ENCODE measurements around the gene SAP30L.

The SAP30L gene, protein sequence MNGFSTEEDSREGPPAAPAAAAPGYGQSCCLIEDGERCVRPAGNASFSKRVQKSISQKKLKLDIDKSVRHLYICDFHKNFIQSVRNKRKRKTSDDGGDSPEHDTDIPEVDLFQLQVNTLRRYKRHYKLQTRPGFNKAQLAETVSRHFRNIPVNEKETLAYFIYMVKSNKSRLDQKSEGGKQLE

DNA sequence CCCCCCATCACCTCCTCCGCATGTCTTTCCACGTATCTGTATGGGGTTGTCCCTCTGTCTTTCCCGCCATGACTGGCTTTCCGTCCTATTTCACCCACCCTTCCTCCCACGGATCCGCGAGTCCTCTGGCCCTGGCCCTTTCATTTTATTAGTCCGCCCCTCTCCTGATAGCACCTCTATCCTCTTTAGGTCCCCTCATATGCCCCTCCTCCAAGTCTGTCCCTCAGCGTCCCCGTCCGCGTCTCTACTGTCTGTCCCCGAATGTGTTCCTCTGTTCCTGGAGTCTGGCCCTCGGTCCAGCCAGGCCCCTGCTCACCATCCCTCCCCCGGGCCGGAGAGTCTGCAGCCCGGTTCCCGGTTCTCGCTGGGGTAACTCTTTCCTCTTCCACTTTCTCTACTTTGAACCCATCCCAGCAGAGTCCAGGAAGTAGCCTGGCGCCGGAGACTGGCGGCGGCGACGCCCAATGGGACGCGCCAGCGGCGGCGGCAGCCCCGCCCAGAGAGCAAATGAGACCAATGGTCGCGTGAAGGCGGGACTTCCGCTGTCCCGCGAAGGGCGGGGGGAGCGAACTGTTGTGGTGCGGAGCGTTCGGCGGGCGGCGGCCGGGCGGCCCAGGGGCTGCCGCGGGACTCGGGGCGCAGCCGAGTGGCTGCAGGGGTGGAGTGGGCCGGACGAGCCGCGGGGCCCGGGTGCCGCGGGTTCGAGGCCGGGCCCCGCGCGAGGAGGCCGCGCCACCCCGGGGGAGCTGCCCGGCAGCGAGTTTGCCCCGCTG is at the start of gene SAP30L:
TSS of gene SAP30L (plus strand) at position 576 of the 773 bp plus-strand sequence. CDS start 608 bp downstream, outside the sequence.
- peak; percentile 93 for DNase-seq

DNA sequence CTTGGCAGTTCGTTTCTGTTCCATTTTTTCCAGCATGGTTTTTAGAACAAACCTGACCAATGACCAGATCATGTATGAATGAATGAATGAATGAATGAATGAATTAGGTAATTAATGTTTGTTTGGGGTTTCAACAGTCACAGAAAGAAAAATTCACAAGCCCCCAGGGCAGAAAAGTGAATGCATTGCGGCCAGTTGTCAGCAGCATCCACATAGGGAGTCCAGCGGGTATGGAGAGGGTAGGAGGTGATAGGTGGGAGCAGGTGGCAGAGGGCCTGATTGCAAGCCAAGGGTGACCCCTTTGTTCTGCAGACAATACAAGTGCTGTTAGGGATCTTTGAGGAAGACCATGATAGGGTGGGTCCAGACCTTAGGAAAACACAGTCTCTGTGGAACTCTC is 49.7 kb upstream of the SAP30L start:
- DNase-seq: no peak

DNA sequence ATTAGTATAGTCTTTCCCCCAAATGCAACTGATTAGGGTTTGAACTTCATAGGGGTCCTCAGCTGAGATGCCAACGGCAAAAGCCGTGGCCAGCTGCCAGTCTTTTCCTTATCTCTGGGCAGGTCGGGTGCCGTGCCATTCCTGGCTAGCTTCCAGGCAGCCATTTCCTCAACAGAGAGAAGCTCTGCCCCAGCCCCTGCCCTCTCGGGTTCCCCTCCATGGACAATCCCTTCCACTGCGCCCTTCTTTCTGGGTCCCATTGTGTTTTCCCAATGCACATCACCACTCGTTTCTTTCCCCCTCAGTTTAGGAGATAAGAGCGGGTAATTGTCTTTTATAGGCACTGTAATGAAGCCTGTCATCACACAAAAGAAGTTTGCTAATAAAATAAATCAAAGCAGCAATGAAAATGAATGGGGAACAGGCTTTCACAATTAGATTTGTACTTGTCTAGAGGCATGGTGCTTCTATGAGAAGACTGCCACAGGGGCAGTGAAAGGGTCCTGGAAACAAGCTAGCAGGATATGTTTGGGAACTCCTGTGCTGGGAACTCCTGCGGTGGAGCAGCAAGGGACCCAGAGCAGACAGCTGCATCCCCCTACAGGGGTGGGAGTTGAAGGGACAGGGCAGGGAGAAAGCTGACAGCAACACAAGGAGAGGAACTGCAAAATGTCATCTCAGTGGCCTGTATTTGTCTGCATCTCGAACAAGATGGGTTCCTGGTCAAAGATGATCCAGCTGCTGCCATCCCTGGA is 48.0 kb upstream of the SAP30L start:
- no peak for DNase-seq

DNA sequence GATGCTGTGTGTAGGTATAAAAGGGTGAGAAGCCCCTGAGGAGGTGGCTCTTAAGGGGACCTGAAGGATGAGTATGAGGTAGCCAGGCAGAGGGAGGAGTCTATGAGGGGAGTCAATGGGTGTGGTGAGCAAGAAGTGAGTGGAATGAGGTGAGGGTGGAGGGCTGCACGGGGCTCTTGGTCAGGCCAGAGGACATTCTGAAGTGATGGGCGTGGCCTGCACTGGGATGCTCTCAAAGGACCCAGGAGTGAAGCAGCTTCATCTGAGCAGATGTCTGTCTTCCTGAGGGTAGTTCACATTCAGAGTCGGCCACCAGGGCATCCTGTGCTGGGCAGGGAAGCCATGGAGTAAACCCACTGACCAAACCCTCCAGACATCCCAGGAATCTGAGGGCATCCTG is 45.1 kb upstream of the SAP30L start:
- no peak for DNase-seq

DNA sequence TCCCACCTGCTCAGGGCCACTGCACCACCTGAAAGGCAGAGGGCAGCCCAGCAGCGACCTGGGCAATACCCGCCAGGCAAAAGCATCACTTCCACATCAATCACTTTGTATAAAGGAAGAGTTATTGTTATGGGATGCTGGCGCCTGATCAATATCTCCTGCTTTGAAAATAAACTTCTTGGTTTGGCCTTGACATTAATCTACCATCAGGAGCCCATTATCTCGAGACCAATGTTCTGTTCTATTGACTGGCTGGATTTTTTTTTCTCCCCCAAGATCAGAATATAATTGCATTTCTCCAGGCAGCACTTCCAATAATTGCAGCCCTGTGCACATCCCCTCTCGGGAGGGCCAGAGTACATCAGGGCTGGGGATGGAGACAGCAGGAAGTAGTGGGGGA is 44.4 kb upstream of the SAP30L start:
- no peak for DNase-seq

DNA sequence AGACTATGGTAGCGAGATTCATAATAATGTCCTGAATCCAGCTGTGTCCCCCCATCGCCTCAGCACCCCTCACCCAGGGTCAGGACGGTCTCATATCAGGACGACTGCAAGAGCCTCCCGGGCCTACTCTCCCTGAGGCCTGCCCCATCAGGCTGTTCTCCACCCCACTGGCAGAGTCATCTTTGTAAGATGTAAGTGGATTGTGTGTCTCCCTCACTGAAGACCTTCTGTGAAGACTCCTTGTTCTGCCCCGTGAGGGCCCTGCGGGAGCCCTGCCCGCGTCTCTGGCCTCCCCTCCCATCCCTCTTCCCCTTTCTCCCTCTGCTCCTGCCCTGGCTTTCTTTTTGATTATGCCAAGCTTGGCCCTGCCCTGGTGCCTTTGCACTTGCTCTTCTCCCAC is 43.9 kb upstream of the SAP30L start:
- DNase-seq: no peak

DNA sequence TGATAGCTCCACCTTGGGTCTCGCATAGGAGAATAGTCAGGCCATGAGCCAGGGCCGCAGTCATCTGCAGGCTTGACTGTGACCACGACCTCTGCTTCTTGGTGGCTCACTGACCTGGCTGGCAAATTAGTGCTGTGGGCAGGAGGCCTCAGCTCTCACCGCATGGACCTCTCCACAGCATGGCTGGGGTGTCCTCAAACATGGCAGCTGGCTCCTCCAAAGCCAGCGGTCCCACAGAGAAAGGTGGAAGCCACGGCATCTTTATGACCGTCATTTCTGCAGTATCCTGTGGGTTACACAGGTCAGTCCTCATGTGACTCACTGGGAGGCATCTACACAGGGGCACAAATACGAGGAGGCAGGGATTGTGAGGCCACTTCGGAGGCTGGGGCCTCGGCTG is 43.2 kb upstream of the SAP30L start:
- DNase-seq: no peak

DNA sequence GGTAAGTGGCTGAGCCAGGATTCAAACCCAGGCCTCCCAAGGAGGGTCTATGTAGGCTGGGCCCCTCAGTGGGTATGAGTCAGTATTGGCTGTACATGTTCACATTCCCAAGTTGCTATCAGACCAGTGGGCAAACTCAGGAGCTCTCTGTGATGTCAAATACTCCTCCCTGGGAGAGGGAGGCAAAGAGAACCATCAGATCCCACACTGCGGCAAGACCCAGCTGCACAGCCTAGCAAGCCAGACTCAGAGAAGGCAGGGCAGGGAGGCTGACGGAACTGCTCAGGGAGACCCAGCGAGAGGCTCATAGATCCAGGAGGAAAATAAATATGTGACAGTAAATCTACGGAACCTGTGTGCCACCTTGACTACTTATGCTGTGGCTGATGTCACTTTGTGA is 42.6 kb upstream of the SAP30L start:
- DNase-seq: peak; percentile 41

DNA sequence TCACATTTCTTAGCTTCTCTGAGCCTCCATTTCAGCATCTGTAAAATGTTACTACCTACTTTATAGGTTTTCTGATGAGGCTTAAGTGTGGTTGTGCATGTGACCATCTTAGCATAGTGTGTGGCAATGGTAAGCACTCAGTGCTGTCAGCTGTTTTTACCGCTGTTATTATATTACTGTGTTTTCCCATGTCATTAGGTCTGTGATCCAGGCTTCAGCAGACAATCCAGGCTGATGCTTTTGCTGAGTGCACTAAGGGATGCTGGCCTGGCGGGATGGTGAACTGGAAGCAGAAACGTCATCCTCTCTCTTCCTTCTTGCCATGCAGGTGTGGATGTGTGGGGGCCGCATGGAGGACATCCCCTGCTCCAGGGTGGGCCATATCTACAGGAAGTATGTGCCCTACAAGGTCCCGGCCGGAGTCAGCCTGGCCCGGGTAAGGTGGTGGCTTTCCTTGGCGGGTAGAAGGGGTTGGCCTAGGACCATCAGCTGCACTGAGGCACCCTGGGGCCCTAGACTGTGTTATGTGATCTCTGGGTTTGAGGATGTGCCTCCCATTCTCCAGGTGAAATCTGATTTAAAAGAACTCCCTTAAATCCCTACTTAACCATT is 41.9 kb upstream of the SAP30L start:
- DNase-seq: peak; percentile 9

DNA sequence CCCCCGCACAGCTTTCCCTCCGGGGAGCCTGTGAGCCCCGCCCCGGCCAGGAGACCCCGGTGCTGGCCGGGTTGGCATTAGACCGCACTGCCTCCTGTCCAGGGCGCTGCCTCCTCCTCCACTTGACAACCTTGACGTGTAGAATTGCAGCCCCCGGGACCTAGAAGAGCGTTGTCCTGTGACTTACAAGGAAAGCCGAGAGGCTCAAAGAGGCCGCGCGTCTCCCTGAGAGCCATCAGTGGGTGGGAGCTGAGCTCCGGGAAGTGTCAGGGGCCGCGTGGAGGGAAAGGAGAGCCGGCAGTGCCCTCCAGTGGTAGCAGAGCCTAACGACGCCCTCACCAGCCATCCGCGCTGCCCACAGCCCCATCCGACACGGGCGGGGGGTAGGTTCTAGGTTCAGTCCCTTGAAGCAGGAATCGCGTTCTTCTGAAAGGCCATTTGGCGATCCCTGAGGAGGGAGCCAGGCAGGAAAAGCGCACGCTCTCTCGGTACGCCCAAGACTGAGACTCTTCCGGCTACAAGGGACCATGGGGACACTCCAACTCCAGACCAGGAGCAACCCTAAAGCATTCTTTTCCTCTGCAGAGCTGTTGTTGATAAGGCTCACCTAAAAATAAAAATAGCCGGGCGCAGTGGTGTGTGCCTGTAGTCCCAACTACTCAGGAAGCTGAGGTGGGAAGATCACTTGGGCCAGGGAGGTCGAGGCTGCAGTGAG is 40.6 kb upstream of the SAP30L start:
- peak; percentile 78 for DNase-seq

DNA sequence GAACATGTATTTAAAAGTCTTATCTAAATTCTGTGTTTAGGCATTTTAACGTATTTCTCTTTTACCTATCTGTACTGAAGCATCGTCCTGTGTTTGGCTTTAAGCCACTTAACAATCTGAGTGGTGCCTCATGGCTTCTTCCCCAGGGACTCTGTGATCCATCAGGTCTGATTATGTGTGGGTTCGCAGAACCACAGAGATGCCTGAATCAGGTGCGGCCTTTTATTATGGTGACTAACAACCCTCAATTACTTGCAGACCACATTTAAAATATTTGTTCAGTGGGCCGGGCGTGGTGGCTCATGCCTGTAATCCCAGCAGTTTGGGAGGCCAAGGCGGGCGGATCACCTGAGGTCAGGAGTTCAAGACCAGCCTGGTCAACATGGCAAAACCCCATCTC is 39.6 kb upstream of the SAP30L start:
- DNase-seq: peak; percentile 38

DNA sequence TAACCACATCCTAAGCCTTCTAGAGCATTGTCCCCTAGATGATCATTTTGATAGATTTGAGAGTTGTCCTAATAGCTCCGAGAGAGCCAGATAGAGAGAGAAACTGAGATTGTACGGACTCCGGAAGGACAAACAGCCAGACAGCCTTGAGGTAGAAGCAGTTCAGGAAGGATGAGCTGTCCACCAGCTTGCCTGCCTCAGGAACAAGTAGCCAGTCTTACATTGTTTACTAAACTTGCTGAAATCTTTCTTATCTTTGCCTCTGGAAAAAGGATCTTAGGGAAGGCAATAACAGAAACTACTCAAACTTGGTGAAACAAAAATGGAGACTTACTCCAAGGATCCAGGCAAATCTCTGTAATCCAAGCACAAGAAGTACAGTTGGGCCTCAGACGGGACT is 39.0 kb upstream of the SAP30L start:
- DNase-seq: no peak

DNA sequence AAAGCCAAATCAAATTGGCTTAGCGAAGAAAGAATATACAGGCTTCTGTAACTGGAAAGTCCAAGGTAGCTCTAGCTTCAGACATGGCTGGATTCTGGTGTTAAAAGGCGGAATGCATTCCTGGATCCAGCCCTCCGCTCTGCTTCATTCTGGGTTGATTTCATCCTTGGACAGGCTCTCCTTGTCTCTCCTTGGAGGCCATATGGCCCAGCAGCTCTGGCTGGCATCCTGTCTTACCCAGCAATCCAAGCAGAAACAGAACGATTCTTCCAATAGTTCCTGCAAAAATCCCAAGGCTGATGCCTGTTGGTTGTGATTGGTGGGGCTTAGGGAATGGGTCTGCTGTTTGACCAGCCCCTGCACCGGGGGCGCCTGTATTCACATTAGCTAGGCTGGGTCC is 37.0 kb upstream of the SAP30L start:
- no peak for DNase-seq

DNA sequence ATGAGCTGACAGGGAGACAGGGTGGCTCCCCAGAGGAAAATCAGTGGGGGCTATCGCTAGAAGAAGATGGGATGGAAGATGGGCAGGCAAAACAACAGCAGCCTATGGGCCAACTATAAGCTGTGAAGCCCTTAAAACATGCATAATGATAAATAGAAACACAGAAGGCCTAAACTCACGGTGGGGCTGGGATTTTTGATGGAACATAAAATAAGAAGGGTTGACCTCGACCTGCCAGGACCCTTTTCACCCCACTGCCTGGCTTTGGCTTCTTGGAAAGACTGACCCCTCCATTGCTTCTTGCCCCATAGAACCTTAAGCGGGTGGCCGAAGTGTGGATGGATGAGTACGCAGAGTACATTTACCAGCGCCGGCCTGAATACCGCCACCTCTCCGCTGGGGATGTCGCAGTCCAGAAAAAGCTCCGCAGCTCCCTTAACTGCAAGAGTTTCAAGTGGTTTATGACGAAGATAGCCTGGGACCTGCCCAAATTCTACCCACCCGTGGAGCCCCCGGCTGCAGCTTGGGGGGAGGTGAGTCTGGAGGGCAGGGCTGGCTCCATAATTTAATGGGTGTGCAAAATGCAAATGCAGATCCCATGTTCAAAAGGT is 36.5 kb upstream of the SAP30L start:
- no peak for DNase-seq

DNA sequence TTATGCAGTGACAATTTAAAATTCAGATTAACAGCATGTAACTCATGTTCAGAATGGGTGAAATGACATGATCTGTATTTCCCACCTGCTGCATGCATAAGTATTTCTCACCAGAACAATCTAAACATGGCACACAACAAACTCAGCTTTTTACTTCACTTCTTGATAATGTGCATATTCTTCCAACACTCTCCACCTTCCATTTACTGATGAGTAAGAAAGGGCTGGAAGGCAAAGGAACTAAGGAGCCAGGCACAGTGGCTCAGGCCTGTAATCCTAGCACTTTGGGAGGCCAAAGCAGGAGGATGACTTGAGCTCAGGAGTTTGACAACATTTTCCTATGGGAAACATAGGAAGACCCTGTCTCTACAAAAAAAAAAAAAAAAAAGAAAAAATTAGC is 35.8 kb upstream of the SAP30L start:
- no peak for DNase-seq

DNA sequence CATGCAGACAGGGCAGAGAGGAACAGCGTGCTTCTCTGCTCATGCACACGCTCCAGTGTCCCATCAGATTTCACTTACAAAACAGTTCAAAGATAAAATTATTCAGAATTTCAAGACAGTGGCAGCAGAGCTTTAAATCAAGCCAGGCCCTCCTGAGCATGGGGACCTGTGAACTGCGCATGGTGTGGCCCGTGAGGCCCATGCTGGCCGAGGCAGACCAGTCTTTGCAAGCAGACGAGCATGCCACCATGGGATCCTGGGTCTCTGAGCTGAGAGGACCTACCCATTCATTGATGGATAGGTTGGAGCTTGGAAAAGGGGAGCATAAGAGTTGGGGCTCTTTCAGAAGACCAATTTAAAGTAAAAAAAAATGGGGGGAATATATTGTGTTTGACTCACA is 35.0 kb upstream of the SAP30L start:
- no peak for DNase-seq

DNA sequence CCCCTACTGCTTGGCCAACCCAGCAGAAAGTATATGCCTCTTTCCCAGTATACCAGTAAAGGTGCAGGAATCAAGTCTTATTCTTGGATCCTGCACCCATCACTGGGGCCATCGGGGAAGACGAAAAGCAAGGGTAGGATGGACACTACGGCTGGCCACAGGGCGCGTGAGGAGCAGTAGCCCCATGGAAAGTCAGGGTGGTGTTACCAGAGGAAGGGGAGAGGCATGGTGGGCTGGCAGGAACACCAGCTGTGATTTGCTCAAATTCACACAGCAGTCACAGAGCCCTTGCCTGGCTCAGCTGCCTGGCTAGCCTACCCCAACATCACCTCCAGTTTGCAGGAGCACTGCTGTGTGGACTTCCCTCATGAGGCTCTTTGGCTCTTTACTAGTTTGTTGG is 34.5 kb upstream of the SAP30L start:
- no peak for DNase-seq

DNA sequence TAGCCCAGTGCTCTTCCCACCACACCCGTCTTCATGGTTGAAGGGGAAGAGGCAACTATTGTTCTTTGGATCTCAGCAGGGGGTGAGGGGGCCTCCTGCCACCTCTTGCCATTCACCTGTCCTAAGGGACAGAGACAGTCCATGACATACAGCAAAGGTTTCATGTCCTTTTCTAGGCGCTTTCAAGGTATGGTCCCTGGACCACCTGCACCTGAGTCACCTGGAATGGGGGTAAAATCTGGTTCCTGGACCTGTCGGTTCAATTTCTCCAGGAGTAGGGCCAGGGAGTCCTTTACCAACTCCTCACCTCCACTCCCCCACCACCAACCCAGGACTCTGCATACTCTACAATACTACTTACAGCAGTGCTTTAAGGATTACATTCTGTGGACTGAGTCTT is 33.5 kb upstream of the SAP30L start:
- DNase-seq: no peak

DNA sequence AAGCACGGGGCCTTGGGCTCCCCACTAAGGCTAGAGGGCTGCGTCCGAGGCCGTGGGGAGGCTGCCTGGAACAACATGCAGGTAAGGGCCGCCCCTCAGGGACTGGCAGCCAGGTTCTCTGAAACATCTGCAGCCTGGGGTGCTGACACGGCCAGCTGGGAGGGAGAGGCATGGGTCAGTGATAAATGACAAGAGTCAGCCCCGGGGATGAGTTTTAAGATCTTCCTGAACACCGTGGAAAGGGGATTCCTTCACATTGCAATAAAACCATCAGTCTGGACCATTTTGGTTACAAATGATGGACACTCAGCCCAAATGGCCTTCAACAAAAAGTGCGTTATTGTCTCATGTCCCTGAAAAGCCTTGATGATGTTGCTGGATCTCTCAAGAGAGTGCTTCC is 32.9 kb upstream of the SAP30L start:
- DNase-seq: no peak

DNA sequence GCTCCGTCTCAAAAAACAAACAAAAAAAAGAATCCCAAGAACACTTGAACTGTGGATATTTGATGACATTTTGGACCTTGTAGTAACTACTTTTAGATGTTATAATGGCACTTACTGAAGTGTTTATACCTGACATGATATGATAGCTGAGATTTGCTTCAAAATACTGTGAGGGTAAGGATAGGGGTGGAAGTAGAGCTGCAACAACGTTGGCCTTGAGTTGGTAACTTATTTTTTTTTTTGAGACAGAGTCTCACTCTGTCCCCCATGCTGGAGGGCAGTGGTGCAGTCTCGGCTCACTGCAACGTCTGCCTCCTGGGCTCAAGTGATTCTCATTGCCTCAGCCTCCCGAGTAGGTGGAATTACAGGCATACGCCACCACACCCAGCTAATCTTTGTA is 30.7 kb upstream of the SAP30L start:
- no peak for DNase-seq

DNA sequence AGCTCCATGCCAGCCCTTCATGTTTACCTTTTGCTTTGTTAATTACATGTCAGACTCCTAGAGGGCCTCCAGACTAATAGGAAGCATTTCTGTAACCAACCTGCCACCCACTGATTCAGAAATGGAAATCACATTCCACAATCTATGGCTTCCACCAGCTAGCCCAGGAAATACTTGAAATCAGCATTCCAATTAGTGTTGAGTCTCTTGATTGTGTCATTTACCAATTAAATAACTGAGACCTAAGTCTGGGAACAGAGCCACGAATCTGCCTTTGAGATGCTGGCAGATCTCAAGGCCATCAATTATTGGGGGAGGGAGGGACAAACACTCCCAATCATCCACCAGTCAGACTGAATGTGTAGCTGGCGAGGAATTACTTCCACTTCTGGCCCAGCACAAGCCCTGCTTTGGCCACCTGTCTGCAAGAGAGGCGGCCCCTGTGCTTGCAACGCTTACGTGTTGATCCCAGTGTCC is 27.4 kb upstream of the SAP30L start:
- DNase-seq: peak; percentile 43

DNA sequence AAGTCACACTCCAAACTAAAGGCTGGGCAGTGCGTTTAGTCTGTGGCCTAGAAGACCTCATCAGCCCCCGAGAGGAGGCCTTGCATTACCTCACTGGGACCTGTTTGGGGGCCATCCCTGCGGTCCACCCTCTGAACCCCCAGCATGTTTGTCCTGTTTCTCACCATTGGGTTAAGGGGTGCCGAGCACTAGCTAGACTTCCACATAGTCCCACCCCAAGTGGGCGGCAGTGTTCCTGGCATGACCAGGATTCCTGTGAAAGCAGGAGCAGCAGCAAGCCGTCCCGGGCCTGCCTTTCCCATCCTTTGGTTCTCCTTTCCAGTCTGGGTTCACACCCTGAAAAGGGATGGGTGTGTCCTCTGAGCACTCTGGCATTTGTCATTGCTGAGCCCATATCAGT is 26.6 kb upstream of the SAP30L start:
- no peak for DNase-seq
